ENCODE data around the gene UNC5B. TPM values are rescaled to one million over a fixed set of nuclear protein-coding genes. Genes with fewer than 3 reads are reported as not detected.

Gene UNC5B
- total RNA-seq, 1 experiment from 2014 or later, result 80.5 TPM

DNA sequence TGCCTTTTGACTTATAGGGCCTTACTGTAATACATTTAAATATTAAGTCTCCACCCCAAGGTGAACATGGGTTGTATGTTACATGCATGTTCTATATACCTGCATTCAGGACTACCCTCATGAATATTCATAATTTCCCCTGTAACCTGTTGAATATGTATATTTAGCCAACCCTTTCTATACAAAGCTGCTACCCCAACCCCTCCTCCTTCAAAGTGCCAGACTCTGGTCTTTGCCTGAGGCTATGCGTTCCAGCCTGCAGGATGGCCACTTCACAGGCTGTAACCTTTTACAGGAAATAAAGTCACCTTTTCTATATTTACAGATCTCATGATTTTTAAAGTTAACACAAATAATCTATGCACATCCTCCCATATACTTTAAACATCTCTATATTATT is 10.1 kb upstream of the UNC5B start:
- Mint-ChIP-seq H3K27ac (ENCODE audit: low read depth, unreplicated experiment) (no peak overlapping the region), H3K9me3 (ENCODE audit: unreplicated experiment) (peaks cover 12% of the 10 kb centered on the region), H3K4me1 (ENCODE audit: insufficient read depth, unreplicated experiment) (no peaks in the 10 kb centered on the region), H3K36me3 (ENCODE audit: insufficient read depth, unreplicated experiment) (no peaks in the 10 kb centered on the region), H3K27me3 (ENCODE audit: insufficient read depth, unreplicated experiment) (peaks cover 11% of the 10 kb centered on the region), H3K4me3 (ENCODE audit: unreplicated experiment) (no peak overlapping the region)
- DNase-seq (ENCODE audit: unreplicated experiment), result no peak
- ChIA-PET CTCF (interaction anchor here (0.5 to 5.4 kb wide), 2 partner anchors 274 to 277 kb away, joined by 3 to 38 read pairs; no protein-coding TSS in a partner anchor), POLR2A (no interaction called here)
- intact Hi-C loops (cut with micrococcal nuclease), result no loop called here
- TF ChIP-seq, protein P1, sequence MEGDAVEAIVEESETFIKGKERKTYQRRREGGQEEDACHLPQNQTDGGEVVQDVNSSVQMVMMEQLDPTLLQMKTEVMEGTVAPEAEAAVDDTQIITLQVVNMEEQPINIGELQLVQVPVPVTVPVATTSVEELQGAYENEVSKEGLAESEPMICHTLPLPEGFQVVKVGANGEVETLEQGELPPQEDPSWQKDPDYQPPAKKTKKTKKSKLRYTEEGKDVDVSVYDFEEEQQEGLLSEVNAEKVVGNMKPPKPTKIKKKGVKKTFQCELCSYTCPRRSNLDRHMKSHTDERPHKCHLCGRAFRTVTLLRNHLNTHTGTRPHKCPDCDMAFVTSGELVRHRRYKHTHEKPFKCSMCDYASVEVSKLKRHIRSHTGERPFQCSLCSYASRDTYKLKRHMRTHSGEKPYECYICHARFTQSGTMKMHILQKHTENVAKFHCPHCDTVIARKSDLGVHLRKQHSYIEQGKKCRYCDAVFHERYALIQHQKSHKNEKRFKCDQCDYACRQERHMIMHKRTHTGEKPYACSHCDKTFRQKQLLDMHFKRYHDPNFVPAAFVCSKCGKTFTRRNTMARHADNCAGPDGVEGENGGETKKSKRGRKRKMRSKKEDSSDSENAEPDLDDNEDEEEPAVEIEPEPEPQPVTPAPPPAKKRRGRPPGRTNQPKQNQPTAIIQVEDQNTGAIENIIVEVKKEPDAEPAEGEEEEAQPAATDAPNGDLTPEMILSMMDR (IDR thresholded peaks at IDR 0.05; ENCODE audit: unreplicated experiment), result no peak
- BruUV-seq (replicated peaks), result no TSS peak

DNA sequence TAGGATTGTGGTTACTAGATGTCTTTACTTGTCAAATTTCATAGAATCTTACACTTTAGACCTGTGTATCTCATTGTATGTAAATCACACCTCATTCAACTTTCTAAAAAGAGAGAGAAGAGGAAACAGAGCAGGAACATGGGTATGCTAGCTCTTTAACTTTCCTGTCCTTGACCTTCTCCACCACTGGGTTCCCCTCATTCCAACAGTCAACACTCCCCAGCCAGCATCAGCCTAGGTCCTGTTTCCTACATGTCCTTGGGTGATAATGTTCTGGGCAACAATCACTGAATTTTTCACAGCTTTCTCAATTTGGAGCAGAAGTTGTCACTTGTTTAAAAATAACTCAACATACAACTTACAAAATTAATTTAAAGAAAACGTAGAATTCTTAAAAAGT is 9.2 kb upstream of the UNC5B start:
- ChIA-PET POLR2A (no interaction called here), CTCF (interaction anchor here (0.5 to 5.4 kb wide), 4 partner anchors 82 to 277 kb away, joined by 3 to 38 read pairs (median 8); no protein-coding TSS in a partner anchor)
- BruUV-seq (replicated peaks), result no TSS peak
- intact Hi-C loops (cut with micrococcal nuclease), result no loop called here
- Mint-ChIP-seq H3K36me3 (ENCODE audit: insufficient read depth, unreplicated experiment) (no peaks in the 10 kb centered on the region), H3K9me3 (ENCODE audit: unreplicated experiment) (peaks cover 8% of the 10 kb centered on the region), H3K4me3 (ENCODE audit: unreplicated experiment) (no peak overlapping the region), H3K27ac (ENCODE audit: low read depth, unreplicated experiment) (no peak overlapping the region), H3K27me3 (ENCODE audit: insufficient read depth, unreplicated experiment) (peaks cover 11% of the 10 kb centered on the region), H3K4me1 (ENCODE audit: insufficient read depth, unreplicated experiment) (no peaks in the 10 kb centered on the region)
- DNase-seq (ENCODE audit: unreplicated experiment), result no peak
- TF ChIP-seq, protein P1 (IDR thresholded peaks at IDR 0.05; ENCODE audit: unreplicated experiment), result no peak

DNA sequence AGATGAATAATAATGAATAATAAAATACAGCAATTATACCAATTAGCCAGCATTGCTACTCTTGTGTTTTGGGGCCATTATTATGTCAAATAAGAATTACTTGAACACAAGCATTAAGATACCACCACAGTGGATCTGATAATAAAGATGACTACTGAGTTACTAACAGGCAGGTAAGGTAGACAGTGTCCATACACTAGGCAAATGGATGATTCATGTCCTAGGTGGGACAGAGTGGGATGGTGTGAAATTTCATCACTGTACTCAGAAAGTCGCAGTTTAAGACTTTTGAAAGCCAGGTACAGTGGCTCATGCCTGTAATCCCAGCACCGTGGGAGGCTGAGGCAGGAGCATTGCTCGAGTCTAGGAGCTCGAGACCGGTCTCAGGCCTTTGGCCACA is 8.7 kb upstream of the UNC5B start:
- POLR2A ChIA-PET, result no interaction called here
- intact Hi-C loops (cut with micrococcal nuclease), result no loop called here
- TF ChIP-seq, protein P1 (IDR thresholded peaks at IDR 0.05; ENCODE audit: unreplicated experiment), result no peak
- CTCF ChIA-PET, result interaction anchor here (0.7 to 5.4 kb wide), 7 partner anchors 16 to 653 kb away, joined by 3 to 38 read pairs (median 3); no protein-coding TSS in a partner anchor
- peaks cover 3% of the 10 kb centered on the region for H3K9me3 Mint-ChIP-seq (ENCODE audit: unreplicated experiment)
- BruUV-seq (replicated peaks), result no TSS peak
- H3K4me3 Mint-ChIP-seq (ENCODE audit: unreplicated experiment), result no peak overlapping the region
- H3K27ac Mint-ChIP-seq (ENCODE audit: low read depth, unreplicated experiment), result no peak overlapping the region
- peaks cover 11% of the 10 kb centered on the region for H3K27me3 Mint-ChIP-seq (ENCODE audit: insufficient read depth, unreplicated experiment)
- no peak for DNase-seq (ENCODE audit: unreplicated experiment)
- no peaks in the 10 kb centered on the region for H3K36me3 Mint-ChIP-seq (ENCODE audit: insufficient read depth, unreplicated experiment)
- H3K4me1 Mint-ChIP-seq (ENCODE audit: insufficient read depth, unreplicated experiment), result no peaks in the 10 kb centered on the region

DNA sequence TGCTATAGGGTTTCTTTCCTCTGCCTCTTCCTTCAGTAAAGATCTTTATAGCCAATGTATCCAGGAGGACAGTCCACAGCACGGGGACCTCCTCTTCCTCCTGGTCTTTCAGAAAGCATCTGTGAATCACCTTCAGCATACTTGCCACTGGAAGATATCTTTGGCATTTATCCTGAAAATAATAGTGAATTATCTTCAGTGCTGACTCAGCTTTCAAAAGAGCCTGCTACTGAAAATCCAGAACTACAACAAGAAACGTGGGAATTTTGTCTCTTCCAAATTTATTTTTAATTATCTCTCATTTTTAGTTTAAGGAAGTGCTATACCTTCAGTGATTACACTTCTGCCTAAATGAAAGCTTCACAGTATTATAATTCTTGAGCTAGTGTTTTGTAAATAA is 7.6 kb upstream of the UNC5B start:
- no peak for DNase-seq (ENCODE audit: unreplicated experiment)
- Mint-ChIP-seq H3K4me1 (ENCODE audit: insufficient read depth, unreplicated experiment) (peaks cover 4% of the 10 kb centered on the region), H3K27me3 (ENCODE audit: insufficient read depth, unreplicated experiment) (peaks cover 11% of the 10 kb centered on the region), H3K36me3 (ENCODE audit: insufficient read depth, unreplicated experiment) (no peaks in the 10 kb centered on the region), H3K9me3 (ENCODE audit: unreplicated experiment) (no peaks in the 10 kb centered on the region), H3K27ac (ENCODE audit: low read depth, unreplicated experiment) (no peak overlapping the region), H3K4me3 (ENCODE audit: unreplicated experiment) (no peak overlapping the region)
- intact Hi-C loops (cut with micrococcal nuclease), result no loop called here
- CTCF ChIA-PET, result interaction anchor here (0.8 to 5.4 kb wide), 6 partner anchors 17 to 654 kb away, joined by 3 to 38 read pairs (median 4); no protein-coding TSS in a partner anchor
- BruUV-seq (replicated peaks), result no TSS peak
- POLR2A ChIA-PET, result interaction anchor here (0.5 to 0.6 kb wide), 2 partner anchors 186 to 189 kb away, joined by 3 read pairs; no protein-coding TSS in a partner anchor
- TF ChIP-seq, protein P1 (IDR thresholded peaks at IDR 0.05; ENCODE audit: unreplicated experiment), result no peak

Data from MCF 10A (cell line).